ENCODE data around the gene RNPC3.
"Not testable (repeated sequence)": the region's sequence is repeated elsewhere in the genome, so short reads cannot be mapped to it uniquely, and the experiment has no call there.

Gene RNPC3

DNA sequence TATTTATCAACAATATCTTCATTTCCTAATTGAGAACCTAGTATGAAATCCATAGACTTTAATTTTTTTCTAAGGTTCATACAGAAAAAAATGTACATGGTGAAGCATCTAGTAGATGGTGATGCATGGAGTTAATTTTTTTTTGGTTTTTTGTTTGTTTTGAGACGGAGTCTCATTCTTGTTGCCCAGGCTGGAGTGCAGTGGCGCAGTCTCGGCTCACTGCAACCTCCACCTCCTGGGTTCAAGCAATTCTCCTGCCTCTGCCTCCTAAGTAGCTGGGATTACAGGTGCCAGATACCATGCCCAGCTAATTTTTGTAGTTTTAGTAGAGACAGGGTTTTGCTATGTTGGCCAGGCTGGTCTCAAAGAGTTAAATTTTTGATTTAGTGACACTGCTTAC is 35.6 kb downstream of the RNPC3 start:
- DNase-seq (ENCODE audit: low read depth): not testable (repeated sequence)

DNA sequence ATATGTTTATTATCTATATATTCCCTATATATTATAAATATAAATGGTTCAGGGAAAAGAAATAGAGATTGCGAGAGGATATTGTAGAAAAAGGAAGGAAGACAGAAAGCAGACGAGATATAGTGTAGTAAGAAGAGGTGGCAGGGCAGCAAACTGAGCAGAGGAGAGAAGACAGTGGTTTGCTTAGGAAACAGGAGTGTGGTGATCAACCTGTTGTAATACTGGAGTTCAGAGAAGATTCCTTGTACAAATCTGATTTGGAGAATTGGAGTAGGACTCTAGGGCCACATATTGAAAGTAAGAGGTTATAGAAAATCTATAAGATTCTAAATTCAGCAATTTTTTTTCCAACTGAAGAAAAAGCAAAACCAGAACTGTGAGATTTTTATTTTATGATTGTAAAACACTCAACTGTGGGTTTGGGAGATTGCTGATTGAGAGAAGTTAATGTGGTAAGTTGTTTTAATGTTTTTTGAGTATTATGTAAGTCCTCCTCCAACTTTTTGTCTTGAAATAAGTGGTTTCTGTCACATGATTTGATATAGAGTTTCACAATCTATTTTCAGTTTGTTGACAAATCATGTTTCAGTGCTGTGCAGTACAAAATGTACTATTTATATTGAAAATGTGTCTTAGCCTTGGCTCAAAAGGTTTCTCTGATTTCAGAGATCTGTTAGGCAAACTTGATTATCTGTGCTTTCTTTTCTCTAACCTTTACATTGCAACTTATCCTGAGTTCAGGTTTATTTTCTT is 36.3 kb downstream of the RNPC3 start:
- no peak for DNase-seq (ENCODE audit: low read depth)

DNA sequence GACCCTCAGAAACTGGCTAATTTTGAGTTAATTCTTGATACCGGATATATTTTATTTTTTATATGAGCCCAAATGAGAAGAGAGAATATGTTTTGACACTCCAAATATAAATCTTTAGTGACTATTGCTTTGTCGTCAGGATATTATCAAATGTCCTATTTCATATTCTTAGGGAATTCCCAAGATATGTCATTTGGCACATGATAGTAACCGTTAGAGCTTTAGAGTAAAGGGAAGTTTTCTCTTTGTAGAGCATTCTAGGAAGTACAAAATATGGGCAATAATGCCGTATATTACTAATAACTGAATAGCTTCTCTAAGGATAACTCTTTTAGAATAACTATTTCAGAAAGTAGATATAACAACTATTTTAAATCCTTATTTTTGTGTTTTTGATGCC is 37.6 kb downstream of the RNPC3 start:
- no peak for DNase-seq (ENCODE audit: low read depth)

DNA sequence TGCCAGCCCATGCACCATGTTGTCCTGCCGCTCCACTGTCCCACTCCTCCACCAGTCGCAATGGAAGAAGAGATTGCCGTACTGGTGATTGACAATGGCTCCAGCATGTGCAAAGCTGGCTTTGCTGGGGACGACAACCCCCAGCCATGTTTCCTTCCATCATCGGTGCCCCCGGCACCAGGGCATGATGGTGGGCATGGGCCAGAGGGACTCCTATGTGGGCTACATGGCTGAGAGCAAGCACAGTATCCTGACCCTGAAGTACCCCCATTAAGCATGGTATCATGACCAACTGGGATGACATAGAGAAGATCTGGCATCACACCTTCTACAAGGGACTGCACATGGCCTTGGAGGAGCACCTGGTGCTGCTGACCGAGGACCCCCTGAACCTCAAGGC is 44.0 kb downstream of the RNPC3 start:
- DNase-seq (ENCODE audit: low read depth): no peak

DNA sequence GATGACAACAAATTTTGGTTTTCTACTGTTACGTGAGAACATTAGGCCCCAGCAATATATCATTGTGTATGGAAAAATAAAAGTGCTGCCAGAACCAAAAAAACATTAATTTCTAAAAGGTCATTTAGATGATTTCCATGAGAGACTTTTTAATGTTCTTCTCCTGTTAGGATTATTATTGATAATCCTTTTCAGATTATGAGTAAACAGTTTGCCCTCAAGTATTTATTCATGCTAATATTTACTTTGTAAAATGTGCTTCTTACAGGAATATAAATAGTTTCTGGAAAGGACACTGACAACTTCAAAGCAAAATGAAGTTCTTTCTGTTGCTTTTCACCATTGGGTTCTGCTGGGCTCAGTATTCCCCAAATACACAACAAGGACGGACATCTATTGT is 45.8 kb downstream of the RNPC3 start, which contains the start of gene AMY2B:
AMY2B (plus strand) TSS at position 301 of the 400 bp plus-strand sequence; CDS start at position 315, 14 bp downstream.
- DNase-seq (ENCODE audit: low read depth): not testable (repeated sequence)

DNA sequence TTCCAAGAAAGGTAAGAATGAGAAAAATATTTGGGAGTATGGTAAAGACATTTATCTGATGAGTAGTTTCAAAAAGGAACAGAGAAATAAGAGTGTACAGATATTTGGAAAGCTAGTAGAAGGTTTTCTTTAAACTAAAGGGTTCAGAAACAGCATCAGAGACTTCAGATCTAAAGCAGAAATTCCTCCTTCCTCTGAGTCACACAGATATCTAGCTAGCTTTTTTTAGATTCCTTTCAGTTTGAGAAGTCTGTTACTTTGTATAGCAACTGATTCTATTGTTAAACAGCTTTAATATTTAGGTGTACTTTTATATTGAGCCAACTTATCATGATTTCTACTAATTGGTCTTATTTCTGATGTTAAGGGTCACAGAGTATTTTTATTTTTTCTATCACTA is 50.6 kb downstream of the RNPC3 start:
- no peak for DNase-seq (ENCODE audit: low read depth)

DNA sequence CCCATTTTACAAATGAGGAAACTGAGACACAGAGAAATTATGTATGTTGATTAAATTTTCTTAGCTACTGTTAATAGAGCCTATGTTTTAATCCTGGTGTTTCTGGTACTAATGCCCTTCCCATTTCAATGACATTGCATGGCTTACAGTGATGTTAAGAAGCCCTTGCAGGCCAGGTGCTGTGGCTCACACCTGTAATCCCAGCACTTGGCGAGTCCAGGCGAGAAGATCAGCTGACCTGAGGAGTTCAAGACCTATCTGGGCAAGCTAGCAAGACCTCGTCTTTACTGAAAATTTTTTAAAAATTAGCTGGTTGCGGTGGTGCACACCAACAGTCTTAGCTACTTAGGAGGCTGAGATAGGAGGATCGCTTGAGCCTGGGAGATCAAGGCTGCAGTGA is 51.3 kb downstream of the RNPC3 start:
- not testable (repeated sequence) for DNase-seq (ENCODE audit: low read depth)

DNA sequence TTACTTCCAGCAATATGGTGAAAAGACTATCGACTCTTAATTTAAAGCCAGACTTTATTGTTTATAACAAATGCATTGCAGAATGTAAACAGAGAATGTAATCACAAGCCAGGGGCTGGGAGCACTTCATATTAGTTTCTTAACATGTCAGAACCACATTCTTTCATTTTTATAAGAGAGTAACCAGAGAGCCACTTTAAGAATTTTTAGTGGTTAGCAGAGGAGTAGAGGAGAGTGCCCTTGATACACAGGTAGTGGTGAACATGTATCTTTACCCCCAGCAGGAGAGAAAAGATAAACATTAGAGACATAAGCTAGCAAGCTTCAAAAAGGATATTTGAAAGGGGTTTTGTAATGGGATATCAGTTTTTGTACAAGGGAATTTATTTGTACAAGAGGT is 57.0 kb downstream of the RNPC3 start:
- DNase-seq (ENCODE audit: low read depth): no peak

DNA sequence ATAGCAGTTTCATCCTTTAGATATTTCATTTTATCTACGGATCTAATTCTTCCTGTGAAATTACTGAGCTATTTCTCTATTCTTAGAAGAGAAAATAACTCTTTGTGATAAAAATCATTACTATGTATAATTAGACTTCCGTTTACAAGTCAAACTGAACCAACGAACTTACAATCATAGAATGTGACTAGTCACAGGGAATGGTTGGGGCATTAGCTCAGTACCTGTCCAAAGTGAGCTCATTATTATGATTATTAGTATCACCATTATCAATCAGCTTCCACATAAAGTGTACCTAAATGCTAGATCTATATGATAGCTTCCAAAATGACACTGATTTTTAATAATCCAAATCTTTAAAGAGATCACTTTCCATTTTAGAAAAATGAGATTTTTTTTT is 58.4 kb downstream of the RNPC3 start:
- DNase-seq (ENCODE audit: low read depth): no peak

DNA sequence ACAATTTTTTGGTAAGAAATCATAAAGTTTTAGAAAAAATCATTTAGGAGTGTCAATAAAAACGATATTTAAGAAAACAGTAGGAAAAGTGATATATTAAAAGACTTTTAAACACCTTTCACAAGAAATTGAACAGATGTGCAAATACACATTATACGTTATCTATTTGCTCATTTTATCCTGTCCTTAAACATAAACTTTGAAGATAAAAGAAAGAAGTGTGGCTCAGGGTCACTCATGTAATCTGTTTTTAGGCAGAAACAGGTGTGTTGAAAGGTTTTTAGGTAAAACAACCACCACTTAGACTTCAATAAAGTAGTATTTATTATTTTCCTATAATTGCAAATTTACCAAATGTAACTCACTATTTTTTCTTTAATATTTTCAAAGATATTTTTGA is 59.0 kb downstream of the RNPC3 start:
- DNase-seq (ENCODE audit: low read depth): no peak

DNA sequence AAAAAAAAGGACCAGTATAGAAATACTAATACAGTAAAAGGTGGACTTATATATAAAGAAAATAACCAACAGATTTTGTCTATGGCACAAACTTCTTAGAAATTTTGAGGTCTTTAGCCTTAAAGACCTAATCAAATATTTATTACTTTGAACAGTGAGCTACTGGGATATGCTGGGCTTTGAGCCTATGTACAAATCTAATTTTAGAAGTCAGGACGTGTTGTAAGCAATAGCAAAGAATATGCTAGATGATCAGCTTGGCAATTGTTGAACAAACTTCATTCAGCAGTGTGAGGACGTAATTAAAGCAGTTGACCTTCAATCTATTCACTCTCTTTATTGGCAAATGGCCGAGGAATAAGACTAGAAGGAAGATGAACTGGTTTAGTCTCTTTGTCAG is 77.2 kb downstream of the RNPC3 start:
- DNase-seq (ENCODE audit: low read depth): not testable (repeated sequence)

All from non-pigmented ciliary epithelial cell (primary cell).